Right renal cortex interstitium (tissue), 3 donors: ENCODE measurements around the gene KRTAP3-2. TPM values are rescaled to one million over a fixed set of nuclear protein-coding genes. Genes with fewer than 3 reads are reported as not detected.
"Not testable (repeated sequence)": the region's sequence is repeated elsewhere in the genome, so short reads cannot be mapped to it uniquely, and the experiment has no call there.

Experiments
- DNase-seq, 3 donors: peaks; one replicate each; pipeline ENCODE4 v3.0.0-alpha.2; 2013; ENCODE audit warnings: low read depth in 3 of 3, low spot score in 2 of 3
- polyA plus RNA-seq, 3 donors: library from polyadenylated mRNA; unstranded; fragments of 120-200 nt; gene quantifications; one replicate each; pipeline ENCODE4 v1.2.1, GENCODE V29; 2013; ENCODE audit not compliant: insufficient read length in 3 of 3

KRTAP3-2 gene
- not detected for polyA plus RNA-seq

DNA sequence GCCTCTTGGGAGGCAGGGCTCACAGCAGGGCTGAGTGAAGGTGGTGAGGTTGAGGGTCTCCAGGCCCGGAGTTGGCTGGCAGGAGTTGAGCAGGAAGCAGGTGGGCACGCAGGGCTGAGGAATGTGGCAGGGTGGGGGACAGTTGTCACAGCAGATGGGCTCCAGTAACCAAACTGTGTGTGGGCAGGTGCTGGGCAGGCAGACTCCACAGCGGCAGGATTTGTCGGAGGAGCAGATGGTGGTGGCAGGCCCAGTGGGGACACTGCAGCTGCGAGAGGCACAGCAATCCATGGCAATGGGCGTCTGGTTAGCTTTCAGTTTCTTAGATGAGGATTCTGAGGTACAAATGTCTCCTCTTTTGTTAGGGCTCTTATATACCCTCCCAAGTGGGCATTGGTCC is at the start of gene KRTAP3-2:
TSS of gene KRTAP3-2 (minus strand) at position 344 of the 400 bp plus-strand sequence. CDS start at position 291, 53 bp downstream.
- DNase-seq = not testable (repeated sequence)

DNA sequence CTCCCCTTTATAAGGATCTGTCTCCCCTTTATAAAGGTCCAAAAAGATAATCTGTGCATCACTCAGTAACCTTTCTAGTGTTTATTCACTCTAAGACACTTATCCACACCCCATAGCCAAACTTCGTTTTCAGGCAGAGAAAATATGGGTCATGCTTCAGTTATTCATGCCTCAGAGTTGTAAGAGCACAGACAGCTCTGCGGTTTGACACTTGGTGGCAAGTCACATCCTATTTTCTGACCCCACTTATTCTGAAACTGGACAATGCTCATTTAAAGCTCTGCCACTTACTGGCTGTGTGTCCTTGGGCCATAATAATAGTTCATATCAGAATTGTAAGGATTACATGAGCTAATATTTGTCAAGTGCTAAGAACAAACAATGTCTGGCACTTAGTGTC is 49.4 kb upstream of the KRTAP3-2 start:
- DNase-seq = no peak

DNA sequence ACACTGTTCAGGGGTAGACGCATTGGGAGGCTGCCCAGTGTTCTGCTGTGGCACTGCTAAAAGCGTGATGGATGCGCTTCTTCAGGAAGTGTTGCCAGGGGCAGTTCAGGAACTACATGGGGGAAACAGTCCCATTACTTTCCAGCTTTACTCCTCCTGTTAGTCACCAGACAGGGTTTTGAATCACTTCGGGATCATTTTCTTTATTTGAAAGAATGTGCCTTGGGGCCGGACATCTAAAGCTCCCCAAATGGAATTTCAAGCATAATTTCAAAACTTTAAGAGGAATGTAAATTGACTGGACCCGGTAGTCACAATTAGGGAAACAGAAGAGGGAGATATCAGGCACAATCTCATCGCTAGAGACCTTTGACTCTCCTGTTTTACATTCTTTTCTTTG is 48.7 kb upstream of the KRTAP3-2 start:
- DNase-seq = no peak

DNA sequence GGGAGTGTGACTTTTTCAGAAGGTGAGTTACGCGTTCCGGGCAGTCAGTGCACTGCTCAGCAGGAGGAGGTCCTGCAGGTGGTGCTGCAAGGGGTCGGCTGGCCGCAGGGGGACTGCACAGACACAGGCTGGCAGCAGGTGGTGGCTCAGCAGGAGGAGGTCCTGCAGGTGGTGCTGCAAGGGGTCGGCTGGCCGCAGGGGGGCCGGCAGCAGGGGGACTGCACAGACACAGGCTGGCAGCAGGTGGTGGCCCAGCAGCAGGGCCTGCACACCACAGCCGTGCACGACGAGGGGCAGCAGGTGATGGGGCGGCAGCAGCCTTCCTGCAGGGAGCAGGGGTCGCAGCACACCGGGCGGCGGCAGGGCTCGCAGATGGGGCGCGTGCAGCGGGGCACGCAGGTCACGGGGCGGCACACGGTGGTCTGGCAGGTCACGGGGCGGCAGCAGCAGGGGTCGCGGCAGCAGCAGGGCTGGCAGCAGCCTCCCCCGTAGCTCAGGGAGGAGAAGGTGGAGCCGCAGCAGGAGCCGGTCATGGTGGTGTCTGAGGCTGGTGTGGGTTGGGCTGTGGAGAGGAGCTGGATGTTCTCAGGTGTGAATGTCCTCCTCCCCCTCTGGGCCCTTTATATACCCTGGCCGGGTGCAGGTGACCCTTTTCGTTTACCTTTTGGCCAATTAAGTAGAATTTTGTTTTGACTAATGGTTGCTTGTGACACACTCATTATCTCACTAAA is 47.2 kb upstream of the KRTAP3-2 start, which contains the start of gene KRTAP2-1:
TSS of gene KRTAP2-1 (minus strand) at position 582 of the 731 bp plus-strand sequence. CDS start at position 533, 49 bp downstream.
- not testable (repeated sequence) for DNase-seq

DNA sequence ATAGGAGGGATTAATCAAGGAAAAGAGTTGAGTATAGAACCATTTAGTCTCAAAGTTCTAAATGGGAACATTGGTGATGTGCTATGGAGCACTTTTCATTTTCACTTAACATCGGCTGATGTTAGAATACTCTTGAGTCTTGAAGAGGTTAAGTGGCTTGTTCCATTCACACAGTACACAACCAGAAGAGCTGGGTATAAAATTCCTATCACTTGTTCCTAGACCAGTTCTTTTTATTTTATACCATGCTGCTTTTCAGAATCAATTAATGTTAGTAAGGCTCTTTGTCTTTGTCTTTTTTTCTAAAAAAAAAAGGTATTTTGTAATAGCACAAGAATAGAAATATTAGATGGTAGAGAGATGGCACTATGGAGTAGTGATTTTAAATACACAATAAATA is 43.2 kb upstream of the KRTAP3-2 start:
- no peak for DNase-seq

DNA sequence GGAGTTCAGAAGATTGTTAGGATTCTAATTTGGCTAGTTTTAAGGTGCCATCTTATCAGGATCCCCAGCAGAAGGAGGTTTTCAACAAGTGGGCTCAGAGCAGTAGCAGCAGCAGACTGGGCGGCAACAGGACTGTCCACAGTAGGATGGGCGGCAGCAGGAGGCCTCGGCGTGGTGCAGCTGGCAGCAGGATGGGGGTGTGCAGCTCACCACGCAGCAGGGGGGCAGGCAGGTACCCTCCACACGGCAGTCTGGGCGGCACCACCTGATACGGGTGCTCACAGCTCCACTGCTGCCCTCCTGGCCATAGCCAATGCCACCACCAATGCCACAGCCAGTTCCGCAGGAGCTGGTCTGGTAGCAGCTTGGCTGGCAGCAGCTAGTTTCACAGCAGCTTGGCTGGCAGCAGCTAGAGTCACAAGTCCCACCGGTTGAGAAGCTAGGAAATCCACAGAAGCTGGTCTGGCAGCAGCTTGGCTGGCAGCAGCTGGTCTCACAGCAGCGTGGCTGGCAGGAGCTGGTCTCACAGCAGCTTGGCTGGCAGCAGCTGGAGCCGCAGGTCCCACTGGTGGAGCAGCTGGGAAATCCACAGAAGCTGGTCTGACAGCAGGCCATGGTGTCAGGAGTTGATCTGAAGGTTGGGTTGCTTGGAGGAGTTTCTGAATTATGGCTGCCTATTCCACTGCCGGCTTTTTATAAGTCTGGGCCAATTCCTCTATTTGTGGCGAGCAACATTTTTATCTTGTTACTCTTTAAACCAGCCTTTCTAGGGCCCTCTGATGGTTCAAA is 41.3 kb upstream of the KRTAP3-2 start, which contains the start of gene KRTAP1-1:
TSS of gene KRTAP1-1 (minus strand) at position 668 of the 789 bp plus-strand sequence. CDS start at position 615, 53 bp downstream.
- not testable (repeated sequence) for DNase-seq

DNA sequence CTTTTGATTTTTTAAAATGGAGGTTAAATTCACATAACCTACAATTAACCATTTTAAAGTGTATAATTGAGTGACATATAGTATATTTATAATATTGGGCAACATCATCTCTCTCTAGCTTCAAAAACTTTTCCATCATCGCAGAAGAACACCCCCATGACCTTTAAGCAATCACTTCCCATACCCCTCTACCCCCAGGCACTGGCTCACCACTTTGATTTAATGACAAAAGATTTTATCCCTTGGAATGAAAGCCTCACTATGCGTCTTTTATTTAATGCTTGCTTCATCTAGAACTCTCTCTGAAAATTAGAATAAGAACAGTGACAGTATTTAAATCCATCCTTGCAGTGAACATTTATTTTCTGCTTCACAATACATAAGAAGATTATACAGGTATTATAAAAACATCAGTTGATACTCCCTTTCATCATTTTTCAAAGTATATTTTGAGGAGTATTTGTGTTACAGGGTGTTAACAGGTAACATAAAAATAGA is 38.2 kb upstream of the KRTAP3-2 start:
- no peak for DNase-seq

DNA sequence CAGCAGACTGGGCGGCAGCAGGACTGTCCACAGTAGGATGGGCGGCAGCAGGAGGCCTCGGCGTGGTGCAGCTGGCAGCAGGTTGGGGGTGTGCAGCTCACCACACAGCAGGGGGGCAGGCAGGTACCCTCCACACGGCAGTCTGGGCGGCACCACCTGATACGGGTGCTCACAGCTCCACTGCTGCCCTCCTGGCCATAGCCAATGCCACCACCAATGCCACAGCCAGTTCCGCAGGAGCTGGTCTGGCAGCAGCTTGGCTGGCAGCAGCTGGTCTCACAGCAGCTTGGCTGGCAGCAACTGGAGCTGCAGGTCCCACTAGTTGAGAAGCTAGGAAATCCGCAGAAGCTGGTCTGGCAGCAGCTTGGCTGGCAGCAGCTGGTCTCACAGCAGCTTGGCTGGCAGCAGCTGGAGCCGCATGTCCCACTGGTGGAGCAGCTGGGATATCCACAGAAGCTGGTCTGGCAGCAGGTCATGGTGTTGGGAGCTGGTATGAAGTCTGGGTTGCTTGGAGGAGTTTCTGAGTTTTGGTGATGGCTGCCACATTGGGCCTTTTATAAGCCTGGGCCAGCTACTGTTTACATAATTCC is 34.7 kb upstream of the KRTAP3-2 start, which contains the start of gene KRTAP1-3:
TSS of gene KRTAP1-3 (minus strand) at position 529 of the 590 bp plus-strand sequence. CDS start at position 476, 53 bp downstream.
- not testable (repeated sequence) for DNase-seq

DNA sequence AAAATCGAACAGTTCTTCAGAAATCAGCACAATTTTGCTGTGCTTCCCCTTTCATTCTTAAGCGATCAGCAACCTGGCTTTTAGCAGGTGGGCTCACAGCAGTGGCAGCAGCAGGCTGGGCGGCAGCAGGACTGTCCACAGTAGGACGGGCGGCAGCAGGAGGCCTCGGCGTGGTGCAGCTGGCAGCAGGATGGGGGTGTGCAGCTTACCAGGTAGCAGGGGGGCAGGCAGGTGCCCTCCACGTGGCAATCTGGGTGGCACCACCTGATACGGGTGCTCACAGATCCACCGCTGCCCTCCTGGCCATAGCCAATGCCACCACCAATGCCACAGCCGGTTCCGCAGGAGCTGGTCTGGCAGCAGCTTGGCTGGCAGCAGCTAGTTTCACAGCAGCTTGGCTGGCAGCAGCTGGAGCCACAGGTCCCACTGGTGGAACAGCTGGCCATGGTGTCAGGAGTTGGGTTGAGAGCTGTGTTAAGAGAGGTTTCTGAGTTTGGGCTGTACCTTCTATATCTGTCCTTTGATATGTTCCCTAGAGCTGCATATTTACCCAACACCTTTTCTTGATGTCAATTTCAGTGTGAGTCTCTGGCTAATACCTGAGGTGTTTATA is 30.0 kb upstream of the KRTAP3-2 start, which contains the start of gene KRTAP1-4:
TSS of gene KRTAP1-4 (minus strand) at position 563 of the 613 bp plus-strand sequence. CDS start at position 446, 117 bp downstream.
- DNase-seq = no peak

DNA sequence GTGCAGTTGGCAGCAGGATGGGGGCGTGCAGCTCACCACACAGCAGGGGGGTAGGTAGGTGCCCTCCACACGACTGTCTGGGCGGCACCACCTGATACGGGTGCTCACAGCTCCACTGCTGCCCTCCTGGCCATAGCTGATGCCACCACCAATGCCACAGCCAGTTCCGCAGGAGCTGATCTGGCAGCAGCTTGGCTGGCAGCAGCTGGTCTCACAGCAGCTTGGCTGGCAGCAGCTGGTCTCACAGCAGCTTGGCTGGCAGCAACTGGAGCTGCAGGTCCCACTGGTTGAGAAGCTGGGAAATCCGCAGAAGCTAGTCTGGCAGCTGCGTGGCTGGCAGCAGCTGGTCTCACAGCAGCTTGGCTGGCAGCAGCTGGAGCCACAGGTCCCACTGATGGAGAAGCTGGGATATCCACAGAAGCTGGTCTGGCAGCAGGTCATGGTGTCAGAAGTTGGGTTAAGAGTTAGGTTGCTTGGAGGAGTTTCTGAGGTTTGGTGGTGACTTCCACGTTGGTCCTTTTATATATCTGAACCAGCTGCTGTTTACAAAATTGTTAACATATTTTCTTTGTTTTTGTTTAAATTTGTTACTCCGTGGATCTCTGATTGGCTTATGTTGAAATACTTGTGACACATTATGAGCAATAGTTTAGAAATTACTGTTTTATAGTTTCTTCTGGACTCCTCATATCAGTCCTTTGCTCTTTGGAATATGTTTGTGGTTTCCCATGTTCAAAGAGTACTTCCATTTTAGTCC is 27.2 kb upstream of the KRTAP3-2 start, which contains the start of gene KRTAP1-5:
TSS of gene KRTAP1-5 (minus strand) at position 494 of the 757 bp plus-strand sequence. CDS start at position 441, 53 bp downstream.
- DNase-seq = no peak

DNA sequence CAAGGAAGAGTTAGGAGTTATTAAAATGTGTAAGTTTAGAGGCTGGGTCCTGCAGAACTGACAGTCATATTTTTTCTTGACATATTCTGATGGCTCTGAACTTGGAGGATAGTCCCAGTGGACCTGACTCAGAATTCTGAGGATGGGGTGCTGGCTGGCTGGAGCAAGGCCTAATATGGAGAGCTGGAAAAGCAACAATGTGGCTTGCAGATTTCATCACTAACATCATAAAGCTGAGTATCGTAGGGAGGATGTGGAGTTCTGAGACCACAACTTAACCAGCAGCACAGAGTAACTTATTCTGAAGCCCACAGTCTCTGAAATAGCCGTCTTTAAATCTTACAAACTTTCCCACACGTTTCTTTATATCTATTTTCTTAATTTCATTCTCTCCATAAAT is 25.0 kb upstream of the KRTAP3-2 start:
- DNase-seq = no peak

DNA sequence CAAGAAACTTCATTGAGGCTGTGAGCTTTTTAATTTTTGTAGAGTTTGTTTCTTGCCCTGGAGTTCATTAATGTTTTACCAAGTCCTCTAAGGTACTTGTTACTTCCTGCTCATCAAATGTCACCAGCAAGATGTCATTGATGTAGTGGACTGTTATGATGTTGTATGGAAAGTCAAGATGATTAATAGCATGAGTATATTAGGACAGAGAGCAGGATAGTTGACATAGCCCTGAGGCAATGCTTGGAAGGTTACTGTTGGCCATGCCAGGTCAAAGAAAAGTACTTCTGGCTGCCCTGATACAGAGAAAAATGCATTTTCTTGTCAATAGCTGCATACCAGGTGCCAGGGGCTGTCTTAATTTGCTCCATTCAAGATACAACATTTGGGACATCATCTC is 20.6 kb upstream of the KRTAP3-2 start:
- DNase-seq = no peak

DNA sequence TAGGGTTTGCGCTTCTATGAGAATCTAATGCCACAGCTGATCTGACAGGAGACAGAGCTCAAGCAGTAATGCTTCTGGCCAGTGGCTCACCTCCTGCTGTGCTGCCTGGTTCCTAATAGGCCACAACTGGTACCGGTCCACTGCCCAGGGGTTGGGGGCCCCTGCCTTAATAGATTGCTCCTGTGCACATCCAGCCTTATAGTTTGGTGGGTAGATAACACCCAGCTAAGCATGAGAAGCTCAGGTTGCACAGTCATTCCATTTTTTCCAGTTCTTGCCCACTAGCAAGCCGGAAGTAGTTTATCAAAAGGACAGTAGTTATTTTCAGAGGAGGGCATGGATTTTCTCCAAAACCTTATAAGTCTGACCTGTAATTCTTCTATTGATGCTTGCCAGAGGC is 19.7 kb upstream of the KRTAP3-2 start:
- no peak for DNase-seq

DNA sequence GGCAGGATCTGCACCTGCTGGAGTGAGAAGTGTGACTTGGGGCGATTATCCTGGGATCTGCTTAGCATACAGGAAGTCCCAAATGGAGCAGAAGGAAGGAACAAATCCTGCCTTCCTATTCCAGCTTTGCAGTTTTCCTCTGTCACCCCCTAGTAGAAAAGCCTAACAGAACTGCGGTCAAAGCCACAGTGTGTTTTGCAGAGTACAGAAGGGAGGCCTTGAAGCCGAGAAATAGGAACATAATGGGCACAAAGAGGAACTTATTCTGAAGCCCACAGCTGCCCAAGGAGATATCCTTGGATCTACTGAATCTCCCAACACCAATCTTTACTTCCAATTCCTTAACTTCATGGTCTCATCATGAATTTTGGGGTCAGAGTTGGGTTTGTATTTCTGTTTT is 18.8 kb upstream of the KRTAP3-2 start:
- no peak for DNase-seq

DNA sequence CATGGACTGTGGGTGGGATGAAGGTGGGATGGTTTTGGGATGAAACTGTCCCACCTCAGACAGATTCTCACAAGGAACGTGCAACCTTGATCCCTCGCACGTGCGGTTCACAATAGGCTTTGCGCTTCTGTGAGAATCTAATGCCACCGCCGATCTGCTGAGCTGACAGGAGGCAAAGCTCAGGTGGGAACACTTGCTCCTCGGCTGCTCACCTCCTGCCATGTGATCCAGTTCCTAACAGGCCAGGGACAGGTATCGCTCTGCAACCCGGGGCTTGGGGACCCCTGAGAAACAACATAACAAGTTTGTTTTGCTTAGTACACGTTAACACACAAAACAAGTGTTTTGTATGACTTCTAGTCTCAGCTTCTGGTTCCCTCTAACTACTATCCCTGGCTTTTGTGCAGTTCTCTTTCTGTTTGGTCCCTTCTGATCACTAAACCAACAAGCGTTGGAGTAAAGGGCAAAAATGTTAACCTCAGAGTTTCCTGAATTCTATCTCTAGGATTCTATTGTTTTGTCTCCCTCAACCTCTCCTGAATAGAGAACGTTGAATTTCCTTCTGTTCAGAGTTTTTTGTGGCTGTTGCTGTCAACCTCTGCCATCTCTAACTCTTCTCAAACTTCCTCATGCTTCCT is 17.0 kb upstream of the KRTAP3-2 start:
- DNase-seq = no peak

DNA sequence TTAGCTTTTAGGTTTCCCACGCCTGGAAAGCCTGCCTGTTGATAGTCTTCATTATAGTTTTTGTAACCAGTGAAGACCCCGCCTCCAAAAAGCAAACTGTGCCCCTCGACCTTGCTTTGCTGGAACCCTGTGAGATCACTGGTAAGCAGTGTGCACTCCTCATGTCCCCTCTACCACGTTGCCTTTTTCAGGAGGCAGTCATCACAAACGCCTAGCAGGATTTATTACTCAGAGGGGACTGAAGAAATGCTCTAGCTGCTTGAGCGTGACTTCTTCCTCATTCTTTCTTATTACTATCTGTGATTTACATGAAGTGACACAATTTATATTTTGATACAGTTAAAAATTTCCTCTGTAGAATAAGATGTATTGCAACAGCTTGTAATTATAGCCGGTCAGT is 15.7 kb upstream of the KRTAP3-2 start:
- no peak for DNase-seq

DNA sequence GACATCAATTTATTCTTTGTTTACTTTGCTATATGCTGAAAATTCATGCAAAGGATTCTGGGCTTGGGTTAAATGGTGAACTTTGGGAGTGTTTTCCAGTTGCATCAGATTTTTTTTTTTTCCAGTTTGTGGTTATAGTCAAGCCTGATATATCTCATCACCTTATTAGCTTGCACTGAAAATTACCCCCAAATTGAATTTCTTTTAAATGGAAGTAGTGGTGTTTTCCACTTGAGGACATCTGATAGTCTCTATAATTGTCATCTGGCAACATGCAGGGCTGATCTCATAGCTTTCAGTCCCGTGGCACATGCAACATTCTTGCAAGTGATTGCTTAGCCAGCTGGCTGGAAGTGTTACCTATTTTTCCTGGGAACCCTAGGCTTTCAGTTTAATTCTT is 13.9 kb upstream of the KRTAP3-2 start:
- DNase-seq = no peak

DNA sequence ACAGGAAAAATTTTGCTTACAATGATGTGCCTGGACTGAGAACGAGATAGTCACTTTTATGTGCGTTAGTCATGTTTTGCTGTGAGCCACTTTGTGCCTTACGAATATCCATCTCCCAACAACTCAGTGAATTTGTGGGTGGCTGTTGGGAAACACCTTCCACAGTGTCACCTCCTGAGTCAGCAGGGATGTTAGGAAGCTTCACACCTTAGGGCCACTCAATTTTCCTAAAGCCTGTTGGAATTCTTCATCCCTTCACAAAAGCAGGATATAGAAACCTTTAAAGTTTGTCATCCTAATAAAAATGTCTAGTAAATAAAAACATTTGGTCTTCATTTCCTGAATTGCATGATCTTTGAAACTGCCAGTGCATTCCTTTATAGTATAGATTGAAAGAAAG is 13.5 kb upstream of the KRTAP3-2 start:
- no peak for DNase-seq
